SKM-1 treated with dmso at 0.1 percent for 144 hours (cell line): ENCODE data around the gene ITGB4.

Experiments used
- DNase-seq: peaks from one replicate; lab custom pipeline; 2025; ENCODE audit not compliant: unreplicated experiment; lab: John Stamatoyannopoulos, UW

The ITGB4 gene

GRCh38 chr17:75720656-75721462 is at the start of gene ITGB4:
ITGB4 (plus strand) TSS chr17:75721459; CDS start chr17:75724704, 3,245 bp downstream.
- no peak for DNase-seq

- no peak for DNase-seq
Measured at GRCh38 chr17:75672011-75672410, 49.2 kb upstream of the ITGB4 start.

- DNase-seq = no peak
Measured at GRCh38 chr17:75673487-75673886, 47.8 kb upstream of the ITGB4 start.

- no peak for DNase-seq
Measured at GRCh38 chr17:75676461-75676860, 44.8 kb upstream of the ITGB4 start.

- DNase-seq = no peak
Measured at GRCh38 chr17:75679706-75680211, 41.5 kb upstream of the ITGB4 start.

- DNase-seq = no peak
Measured at GRCh38 chr17:75680431-75680830, 40.8 kb upstream of the ITGB4 start.

- no peak for DNase-seq
Measured at GRCh38 chr17:75681289-75681688, 40.0 kb upstream of the ITGB4 start.

- no peak for DNase-seq
Measured at GRCh38 chr17:75683583-75683982, 37.7 kb upstream of the ITGB4 start.

GRCh38 chr17:75684249-75684648 is 37.0 kb upstream of the ITGB4 start:
- no peak for DNase-seq

GRCh38 chr17:75684924-75685323 is 36.3 kb upstream of the ITGB4 start:
- DNase-seq = no peak

- DNase-seq = no peak
Measured at GRCh38 chr17:75685499-75685898, 35.8 kb upstream of the ITGB4 start.

GRCh38 chr17:75688209-75688825 is 32.9 kb upstream of the ITGB4 start:
- peak; percentile 34 for DNase-seq

GRCh38 chr17:75689441-75689873 is 31.8 kb upstream of the ITGB4 start:
- no peak for DNase-seq

GRCh38 chr17:75691371-75691791 is 29.9 kb upstream of the ITGB4 start:
- no peak for DNase-seq

GRCh38 chr17:75691801-75692626 is 29.2 kb upstream of the ITGB4 start:
- no peak for DNase-seq

- DNase-seq = no peak
Measured at GRCh38 chr17:75692976-75693375, 28.3 kb upstream of the ITGB4 start.

- no peak for DNase-seq
Measured at GRCh38 chr17:75693500-75694481, 27.5 kb upstream of the ITGB4 start.

- DNase-seq = no peak
Measured at GRCh38 chr17:75694536-75694935, 26.7 kb upstream of the ITGB4 start.

- no peak for DNase-seq
Measured at GRCh38 chr17:75695141-75695829, 26.0 kb upstream of the ITGB4 start.

GRCh38 chr17:75695830-75696271 is 25.4 kb upstream of the ITGB4 start:
- no peak for DNase-seq
